ENCODE measurements around the gene ZNF23.
"Not testable (repeated sequence)": the region's sequence is repeated elsewhere in the genome, so short reads cannot be mapped to it uniquely, and the experiment has no call there.

The ZNF23 gene

GRCh38 chr16:71461686-71462648 lies at the start of gene ZNF23:
Gene ZNF23, minus strand, starts transcription at chr16:71462247. Its CDS starts 5,451 bp downstream, at chr16:71456796.
- DNase-seq: peak; percentile 75 to 81
- Mint-ChIP-seq H3K27me3 (no peaks in the 10 kb centered on the region), H3K9me3 (no peaks in the 10 kb centered on the region), H3K27ac (peak within 1 kb of the TSS; percentile 97 to 99), H3K4me3 (peak within 1 kb of the TSS; percentile 93 to 99), H3K4me1 (peaks cover 17% of the 10 kb centered on the region)
- ATAC-seq: peak; percentile 100

DNA sequence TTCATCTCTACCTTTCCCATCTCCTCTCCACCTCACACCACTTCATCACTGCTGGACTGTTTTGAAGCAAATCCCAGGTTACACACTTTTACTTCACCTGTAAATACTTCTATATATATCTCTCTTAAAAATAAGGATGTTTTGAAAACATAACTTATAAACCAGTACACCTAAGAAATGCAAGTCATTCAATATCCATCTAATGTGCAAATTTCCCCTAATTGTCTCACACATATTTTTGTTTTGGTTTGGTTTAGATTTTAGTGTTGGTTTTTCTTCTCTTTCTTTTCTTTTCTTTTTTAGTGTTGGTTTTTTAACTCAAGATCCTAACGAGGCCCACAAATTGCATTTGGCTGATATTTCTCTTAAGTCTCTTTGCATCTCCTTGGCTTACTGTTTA lies 45.0 kb upstream of the ZNF23 start:
- Mint-ChIP-seq H3K4me3 (no peak overlapping the region), H3K9me3 (no peaks in the 10 kb centered on the region), H3K27ac (no peak overlapping the region), H3K4me1 (no peaks in the 10 kb centered on the region), H3K27me3 (no peaks in the 10 kb centered on the region)
- ATAC-seq: no peak
- no peak for DNase-seq

- Mint-ChIP-seq H3K9me3 (no peaks in the 10 kb centered on the region), H3K27ac (no peak overlapping the region), H3K4me1 (no peaks in the 10 kb centered on the region), H3K27me3 (no peaks in the 10 kb centered on the region), H3K4me3 (no peak overlapping the region)
- DNase-seq: no peak
- ATAC-seq: no peak
These were observed 42.9 kb upstream of the ZNF23 start for GRCh38 chr16:71504901-71505300.

- H3K9me3 Mint-ChIP-seq, H3K4me1 Mint-ChIP-seq, ATAC-seq, H3K4me3 Mint-ChIP-seq, H3K27me3 Mint-ChIP-seq, H3K27ac Mint-ChIP-seq, DNase-seq: not testable (repeated sequence)
These were observed 42.0 kb upstream of the ZNF23 start for GRCh38 chr16:71504051-71504450.

- H3K9me3 Mint-ChIP-seq: no peaks in the 10 kb centered on the region
- no peak overlapping the region for H3K27ac Mint-ChIP-seq
- ATAC-seq: no peak
- H3K4me1 Mint-ChIP-seq: no peaks in the 10 kb centered on the region
- H3K27me3 Mint-ChIP-seq: no peaks in the 10 kb centered on the region
- H3K4me3 Mint-ChIP-seq: no peak overlapping the region
- no peak for DNase-seq
These were observed 39.5 kb upstream of the ZNF23 start for GRCh38 chr16:71501547-71501946.

- Mint-ChIP-seq H3K4me3 (no peak overlapping the region), H3K4me1 (no peaks in the 10 kb centered on the region), H3K9me3 (no peaks in the 10 kb centered on the region), H3K27me3 (no peaks in the 10 kb centered on the region), H3K27ac (no peak overlapping the region)
- ATAC-seq (no peak), DNase-seq (no peak)
These were observed 38.9 kb upstream of the ZNF23 start for GRCh38 chr16:71500964-71501363.

- Mint-ChIP-seq H3K27ac (no peak overlapping the region), H3K4me3 (no peak overlapping the region), H3K9me3 (no peaks in the 10 kb centered on the region), H3K27me3 (no peaks in the 10 kb centered on the region), H3K4me1 (no peaks in the 10 kb centered on the region)
- DNase-seq (peak; percentile 30 to 41), ATAC-seq (peak; percentile 80)
These were observed 37.8 kb upstream of the ZNF23 start for GRCh38 chr16:71499775-71500364.

DNA sequence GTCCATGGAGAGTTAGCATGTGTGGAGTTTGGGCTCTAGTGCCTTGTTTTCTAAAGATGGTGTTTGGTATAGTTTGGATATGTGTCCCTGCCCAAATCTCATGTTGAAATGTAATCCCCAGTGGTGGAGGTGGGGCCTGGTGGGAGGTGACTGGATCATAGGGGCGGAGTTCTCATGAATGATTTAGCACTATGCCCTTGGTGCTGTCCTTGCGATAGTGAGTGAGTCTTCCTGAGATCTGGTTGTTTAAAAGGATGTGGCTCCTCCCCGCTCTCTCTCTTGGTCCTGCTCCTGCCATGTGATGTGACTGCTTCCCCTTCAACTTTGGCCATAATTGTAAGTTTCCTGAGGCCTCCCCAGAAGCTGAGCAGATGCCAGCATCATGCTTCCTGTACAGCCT lies 36.0 kb upstream of the ZNF23 start:
- no peaks in the 10 kb centered on the region for H3K4me1 Mint-ChIP-seq
- no peaks in the 10 kb centered on the region for H3K27me3 Mint-ChIP-seq
- H3K27ac Mint-ChIP-seq: no peak overlapping the region
- no peak for DNase-seq
- ATAC-seq: no peak
- no peak overlapping the region for H3K4me3 Mint-ChIP-seq
- H3K9me3 Mint-ChIP-seq: no peaks in the 10 kb centered on the region

DNA sequence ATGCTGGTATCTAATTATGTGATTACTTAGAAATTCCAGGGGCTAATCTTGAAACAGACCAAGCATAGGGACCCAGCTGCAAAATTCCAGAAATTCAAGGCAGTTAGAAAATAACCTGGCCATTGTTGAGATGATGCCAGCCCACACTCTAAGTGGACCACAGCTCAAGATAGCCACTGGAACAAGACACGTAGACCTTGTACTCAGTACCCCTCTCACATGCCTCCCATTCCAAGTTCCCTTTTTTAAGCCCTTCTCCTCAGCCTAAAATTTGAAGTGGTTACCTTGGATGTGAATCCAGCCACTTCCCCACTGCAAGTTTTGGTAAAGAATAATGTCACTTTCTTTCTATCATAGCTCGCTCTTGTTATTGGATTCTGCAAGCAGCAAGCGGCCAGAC lies 31.2 kb upstream of the ZNF23 start:
- H3K4me1 Mint-ChIP-seq: no peaks in the 10 kb centered on the region
- ATAC-seq (no peak), DNase-seq (no peak)
- no peaks in the 10 kb centered on the region for H3K27me3 Mint-ChIP-seq
- no peak overlapping the region for H3K27ac Mint-ChIP-seq
- H3K4me3 Mint-ChIP-seq: no peak overlapping the region
- no peaks in the 10 kb centered on the region for H3K9me3 Mint-ChIP-seq

DNA sequence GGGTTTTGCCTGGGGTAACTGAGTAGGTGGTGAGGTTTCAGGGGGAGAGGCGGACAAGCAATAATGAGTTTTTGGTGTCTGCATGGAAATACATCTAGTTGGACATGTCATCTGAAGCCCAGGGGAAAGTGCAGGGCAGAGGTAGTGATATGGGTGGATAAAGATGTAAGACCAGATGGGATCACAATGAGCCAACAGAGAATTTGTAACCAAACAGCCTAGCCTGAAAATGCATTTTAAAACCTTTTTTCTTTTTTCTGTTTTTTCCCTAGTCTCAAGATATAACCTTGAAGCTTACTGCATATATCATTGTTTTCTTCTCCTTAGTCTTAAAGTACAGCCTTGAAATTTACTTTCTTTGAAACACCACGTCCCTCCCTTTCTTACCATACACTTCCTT lies 30.7 kb upstream of the ZNF23 start:
- DNase-seq (no peak), ATAC-seq (no peak)
- H3K9me3 Mint-ChIP-seq: no peaks in the 10 kb centered on the region
- H3K27me3 Mint-ChIP-seq: no peaks in the 10 kb centered on the region
- H3K27ac Mint-ChIP-seq: no peak overlapping the region
- H3K4me1 Mint-ChIP-seq: no peaks in the 10 kb centered on the region
- H3K4me3 Mint-ChIP-seq: no peak overlapping the region

DNA sequence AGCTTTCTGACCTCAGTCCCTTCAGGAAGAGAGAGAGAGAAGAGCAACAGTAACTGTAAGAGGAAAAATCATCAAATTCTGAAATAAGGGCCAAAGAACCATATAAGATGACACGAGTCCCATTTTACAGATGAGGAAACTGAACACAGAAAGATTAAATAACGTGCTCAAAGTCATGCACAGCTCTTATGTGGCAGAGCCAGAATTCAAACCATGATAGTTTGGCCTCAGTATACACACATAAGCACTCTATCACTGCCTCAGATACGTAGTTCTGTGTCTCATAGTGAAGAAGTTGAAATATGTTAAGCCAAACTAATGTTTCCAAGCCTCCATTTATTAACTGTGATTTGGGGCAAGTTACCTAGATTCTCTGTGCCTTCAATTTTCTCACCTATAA lies 29.0 kb upstream of the ZNF23 start:
- Mint-ChIP-seq H3K4me1 (no peaks in the 10 kb centered on the region), H3K9me3 (no peaks in the 10 kb centered on the region)

DNA sequence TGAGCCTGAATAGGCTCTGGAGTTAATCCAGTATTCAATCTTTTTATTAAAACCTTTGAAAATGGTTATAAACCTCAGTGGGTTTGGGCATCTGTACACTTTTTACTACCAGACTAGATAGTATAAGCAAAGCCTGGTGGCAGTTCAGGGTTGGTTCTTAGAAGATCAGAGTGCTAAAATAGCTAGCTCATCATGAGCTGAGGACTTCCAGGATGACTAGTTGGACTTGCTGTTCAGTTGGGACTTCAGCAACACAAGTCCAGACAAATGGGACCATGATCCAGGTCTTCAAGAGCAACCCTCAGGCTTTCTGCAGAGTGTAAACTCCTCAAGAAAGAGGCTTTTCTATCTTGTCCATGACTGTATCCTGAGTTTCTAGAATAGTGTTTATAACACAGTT lies 28.3 kb upstream of the ZNF23 start:
- H3K4me3 Mint-ChIP-seq: no peak overlapping the region
- no peaks in the 10 kb centered on the region for H3K4me1 Mint-ChIP-seq
- ATAC-seq: no peak
- no peaks in the 10 kb centered on the region for H3K27me3 Mint-ChIP-seq
- H3K9me3 Mint-ChIP-seq: no peaks in the 10 kb centered on the region
- DNase-seq: no peak
- no peak overlapping the region for H3K27ac Mint-ChIP-seq

More for the DNA sequence above, 29.0 kb upstream of the ZNF23 start:
- no peak overlapping the region for H3K27ac Mint-ChIP-seq
- no peaks in the 10 kb centered on the region for H3K27me3 Mint-ChIP-seq
- ATAC-seq: no peak
- DNase-seq: no peak
- no peak overlapping the region for H3K4me3 Mint-ChIP-seq

DNA sequence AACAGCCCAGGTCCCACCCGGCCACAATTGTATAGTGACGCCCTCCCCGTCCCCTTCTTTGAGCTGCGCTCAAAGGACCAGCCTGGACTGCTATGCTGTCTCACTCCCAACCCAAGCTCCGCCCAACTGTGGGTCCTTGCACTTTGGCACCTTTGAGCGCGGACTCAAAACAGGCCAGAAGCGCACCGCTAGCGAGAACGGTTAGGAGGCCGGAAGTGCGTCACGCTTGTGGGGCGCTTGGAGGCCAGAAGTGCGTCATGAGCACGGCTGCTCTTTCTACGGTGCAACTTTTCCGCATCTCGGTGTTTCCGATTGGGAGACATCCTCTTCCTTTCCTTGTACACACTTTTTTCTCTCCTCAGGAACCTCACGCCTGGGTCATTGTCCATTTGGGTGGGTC lies 27.1 kb upstream of the ZNF23 start, which contains the start of gene ZNF19:
TSS of gene ZNF19 (minus strand) at position 203 of the 400 bp plus-strand sequence. CDS start 7,210 bp downstream, outside the sequence.
- Mint-ChIP-seq H3K4me3 (no peak within 1 kb of the TSS), H3K4me1 (no peaks in the 10 kb centered on the region), H3K9me3 (no peaks in the 10 kb centered on the region), H3K27ac (no peak within 1 kb of the TSS), H3K27me3 (no peaks in the 10 kb centered on the region)
- ATAC-seq: no peak
- no peak for DNase-seq

DNA sequence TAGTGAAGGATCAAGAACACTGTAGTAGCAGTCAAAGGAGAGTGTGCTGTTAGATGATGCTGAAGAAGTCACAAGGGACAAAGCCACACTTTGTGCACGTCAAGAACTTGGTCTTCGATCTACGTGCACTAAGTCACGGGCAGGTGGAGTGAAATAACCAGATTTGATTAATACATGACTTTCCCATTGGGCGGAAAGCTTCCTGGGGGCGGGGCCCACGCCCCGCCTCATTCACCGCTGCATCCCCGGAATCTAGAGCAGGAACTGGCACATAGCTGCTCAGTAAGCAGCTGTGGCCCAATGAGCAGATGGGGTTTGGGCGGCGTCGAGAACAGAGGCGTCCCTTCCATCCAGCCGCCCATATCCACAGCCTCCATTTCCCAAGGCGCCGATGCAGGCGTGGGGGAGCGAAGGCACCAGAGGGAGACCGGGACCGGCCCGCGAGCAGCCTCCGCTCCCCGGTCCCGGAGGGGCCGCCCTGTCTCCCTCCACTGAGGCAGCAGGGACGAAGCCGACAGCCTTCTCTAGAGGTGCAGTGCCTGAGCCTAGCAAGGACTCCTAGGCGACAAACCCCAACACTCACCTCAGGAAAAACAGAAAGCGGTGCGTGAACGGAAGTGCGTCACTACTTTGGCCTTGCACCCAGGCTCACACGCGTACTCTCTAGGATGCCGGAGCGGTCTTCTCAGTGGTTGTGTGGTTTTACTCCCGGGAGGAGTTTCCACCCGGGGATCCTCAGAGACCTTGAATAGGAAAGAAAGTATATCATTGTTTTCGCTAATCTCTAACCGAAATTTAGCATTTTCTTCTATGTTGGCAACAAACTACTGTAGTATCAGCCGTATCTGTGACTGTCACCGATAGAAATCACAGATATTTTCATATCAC lies 22.2 kb upstream of the ZNF23 start:
- Mint-ChIP-seq H3K27me3 (no peaks in the 10 kb centered on the region), H3K9me3 (no peaks in the 10 kb centered on the region), H3K27ac (peak overlapping the region; percentile 84 to 85), H3K4me3 (peak overlapping the region; percentile 84 to 87), H3K4me1 (peaks cover 16% of the 10 kb centered on the region)
- peak; percentile 70 to 82 for DNase-seq
- ATAC-seq: peak; percentile 98

GRCh38 chr16:71482569-71482968 lies 20.5 kb upstream of the ZNF23 start:
- H3K4me1 Mint-ChIP-seq: peaks cover 16% of the 10 kb centered on the region
- no peak overlapping the region for H3K4me3 Mint-ChIP-seq
- no peaks in the 10 kb centered on the region for H3K27me3 Mint-ChIP-seq
- no peak for ATAC-seq
- no peaks in the 10 kb centered on the region for H3K9me3 Mint-ChIP-seq
- DNase-seq: no peak
- peak overlapping the region in 1 of 2 donors; percentile 6 for H3K27ac Mint-ChIP-seq

Measured in stimulated activated naive CD8-positive, alpha-beta T cell treated with anti-CD3 and anti-CD28 coated beads, Interleukin-15, amount 100 ng/mL, for 72 hours (primary cell).